Measurements from ENCODE around the gene DNAJB8.

- TF ChIP-seq POLR2AphosphoS5 (IDR thresholded peaks at IDR 0.05) (no peak), POLR2A (IDR thresholded peaks at IDR 0.05; ENCODE audit: low read depth) (no peak), CTCF (IDR thresholded peaks at IDR 0.05) (no peak)
These were observed 4.4 kb upstream of the DNAJB8 start for GRCh38 chr3:128471110-128471509.
